HEK293T (cell line): ENCODE results near the gene PIP5K1B.

Experiments
- FOXA1 ChIP-seq: fragments of 450-650 bp; IDR thresholded peaks from 2 replicates; pipeline ENCODE4 v1.6.1; 2016; ENCODE audit warnings: mild to moderate bottlenecking
- FOXK2 ChIP-seq: fragments of 450-650 bp; IDR thresholded peaks from 2 replicates; pipeline ENCODE4 v1.6.1; 2016; ENCODE audit warnings: mild to moderate bottlenecking
- FOXM1 ChIP-seq: fragments of 450-650 bp; IDR thresholded peaks from 2 replicates; pipeline ENCODE4 v1.6.1; 2017; ENCODE audit warnings: mild to moderate bottlenecking, borderline replicate concordance
- SUZ12 ChIP-seq: fragments of 450-650 bp; IDR thresholded peaks from 2 replicates; pipeline ENCODE4 v1.6.1; 2016; ENCODE audit warnings: mild to moderate bottlenecking
- TARDBP ChIP-seq: fragments of 450-650 bp; IDR thresholded peaks from 2 replicates; pipeline ENCODE4 v1.6.1; 2016
- ZNF384 ChIP-seq: fragments of 450-650 bp; IDR thresholded peaks from 2 replicates; pipeline ENCODE4 v1.6.1; 2016

- TF ChIP-seq TARDBP (no peak), FOXM1 (no peak), ZNF384 (no peak), SUZ12 (no peak), FOXK2 (no peak), FOXA1 (no peak)
These were observed 26.6 kb upstream of the PIP5K1B start for GRCh38 chr9:68678430-68678829.
